GM23338 (cell line): Measurements from ENCODE around the gene PRDM11. TPM values are rescaled to one million over a fixed set of nuclear protein-coding genes. Genes with fewer than 3 reads are reported as not detected.

ENCODE experiments used
- ATAC-seq: fragments of 200-7000 bp; cut with Tn5 transposase; 3 replicates; pipeline ENCODE4 v1.9.1; 2020
- DNase-seq: peaks from one replicate; pipeline ENCODE4 v3.0.0-alpha.2; 2015; ENCODE audit warnings: low spot score
- H2AFZ ChIP-seq: fragments of 200-600 bp; sonication (generic); 2 replicates; pipeline ENCODE4 v1.8.0; 2016; ENCODE audit warnings: antibody characterized with exemption, mild to moderate bottlenecking, moderate library complexity
- H3F3A ChIP-seq: fragments of 200-600 bp; sonication (generic); replicated peaks from 2 replicates; pipeline ENCODE4 v1.8.0; 2017; ENCODE audit warnings: antibody characterized with exemption, mixed run types, low read depth
- H3K27ac ChIP-seq: fragments of 200-600 bp; sonication (generic); 2 replicates; pipeline ENCODE4 v1.6.1; 2016; ENCODE audit warnings: low read depth
- H3K27me3 ChIP-seq: fragments of 200-600 bp; sonication (generic); 2 replicates; pipeline ENCODE4 v1.8.0; 2016; ENCODE audit warnings: mild to moderate bottlenecking, mixed run types, moderate library complexity; ENCODE audit not compliant: insufficient read depth
- H3K36me3 ChIP-seq: fragments of 200-600 bp; sonication (generic); 2 replicates; pipeline ENCODE4 v1.8.0; 2016; ENCODE audit warnings: mild to moderate bottlenecking; ENCODE audit not compliant: insufficient read depth
- H3K4me1 ChIP-seq: fragments of 200-600 bp; sonication (generic); 2 replicates; pipeline ENCODE4 v1.8.0; 2016; ENCODE audit warnings: mild to moderate bottlenecking, moderate library complexity; ENCODE audit not compliant: insufficient read depth
- H3K4me2 ChIP-seq: fragments of 200-600 bp; sonication (generic); 2 replicates; pipeline ENCODE4 v1.7.1; 2017; ENCODE audit warnings: mixed run types
- H3K4me3 ChIP-seq: fragments of 200-600 bp; sonication (generic); 2 replicates; pipeline ENCODE4 v1.6.1; 2016; ENCODE audit warnings: mixed run types
- H3K79me2 ChIP-seq: fragments of 200-600 bp; sonication (generic); replicated peaks from 2 replicates; pipeline ENCODE4 v1.8.0; 2017; ENCODE audit warnings: mild to moderate bottlenecking; ENCODE audit not compliant: insufficient read depth
- H3K9me2 ChIP-seq: fragments of 200-600 bp; sonication (generic); 2 replicates; pipeline ENCODE4 v1.8.0; 2017; ENCODE audit not compliant: insufficient read depth
- H4K20me1 ChIP-seq: fragments of 200-600 bp; sonication (generic); replicated peaks from 2 replicates; pipeline ENCODE4 v1.8.0; 2017; ENCODE audit warnings: mild to moderate bottlenecking; ENCODE audit not compliant: insufficient read depth
- H3K27ac Mint-ChIP-seq: 2 replicates; pipeline ENCODE4 v1.8.0; 2020; ENCODE audit warnings: inconsistent platforms, mild to moderate bottlenecking, moderate library complexity, mixed read lengths
- H3K27me3 Mint-ChIP-seq: 3 replicates; pipeline ENCODE4 v1.8.0; 2022; ENCODE audit warnings: low read depth, mild to moderate bottlenecking, moderate library complexity, mixed read lengths, inconsistent platforms; ENCODE audit not compliant: insufficient read depth, poor library complexity
- H3K36me3 Mint-ChIP-seq: 3 replicates; pipeline ENCODE4 v1.8.0; 2021; ENCODE audit warnings: low read depth, mild to moderate bottlenecking, inconsistent platforms, moderate library complexity, mixed read lengths
- H3K4me1 Mint-ChIP-seq: 3 replicates; pipeline ENCODE4 v1.8.0; 2020; ENCODE audit warnings: mild to moderate bottlenecking, inconsistent platforms, mixed read lengths
- H3K4me3 Mint-ChIP-seq: 3 replicates; pipeline ENCODE4 v1.8.0; 2021; ENCODE audit warnings: moderate library complexity, mild to moderate bottlenecking, inconsistent platforms, mixed read lengths
- H3K9me3 Mint-ChIP-seq: 3 replicates; pipeline ENCODE4 v1.8.0; 2020; ENCODE audit warnings: moderate library complexity, mild to moderate bottlenecking, inconsistent platforms, mixed read lengths
- CREB1 ChIP-seq: fragments of 250-450 bp; sonication (Bioruptor Pico); IDR thresholded peaks from 2 replicates; pipeline ENCODE4 v1.5.0; 2020; ENCODE audit warnings: low read depth, mild to moderate bottlenecking, moderate library complexity
- EZH2phosphoT487 ChIP-seq: fragments of 200-600 bp; sonication (generic); IDR thresholded peaks from one replicate; pipeline ENCODE4 v1.8.1; 2018; ENCODE audit warnings: antibody characterized with exemption; ENCODE audit not compliant: unreplicated experiment
- JUNB ChIP-seq: IDR thresholded peaks from one replicate; pipeline ENCODE4 v1.6.1; 2016; ENCODE audit warnings: antibody characterized with exemption; ENCODE audit not compliant: unreplicated experiment
- POLR2AphosphoS5 ChIP-seq: IDR thresholded peaks from 2 replicates; pipeline ENCODE4 v1.6.1; 2016; ENCODE audit warnings: antibody characterized with exemption, low read depth
- STAT1 ChIP-seq: IDR thresholded peaks from one replicate; pipeline ENCODE4 v1.6.1; 2016; ENCODE audit warnings: antibody characterized with exemption; ENCODE audit not compliant: unreplicated experiment
- ZNF331 ChIP-seq: fragments of 250-450 bp; sonication (Bioruptor Pico); IDR thresholded peaks from 2 replicates; pipeline ENCODE4 v1.5.0; 2020; ENCODE audit warnings: low read depth, mild to moderate bottlenecking, moderate library complexity
- polyA plus RNA-seq: library from polyadenylated mRNA; unstranded; fragments of >200 nt; fragmentation: Nextera tagmentation; extraction: Ambion mirVana; gene quantifications from 2 replicates; pipeline ENCODE4 v1.2.1, GENCODE V29; 2016
- total RNA-seq: library from RNA; depleted of rRNA; stranded (reverse); fragments of >200 nt; shearing (Covaris generic); gene quantifications from 2 replicates; pipeline ENCODE4 v1.2.3, GENCODE V29; 2014
- TF ChIP-seq, protein P1 (sequence below): IDR thresholded peaks from one replicate; pipeline ENCODE4 v1.6.1; 2018; ENCODE audit warnings: antibody characterized with exemption; ENCODE audit not compliant: unreplicated experiment
- TF ChIP-seq, protein P2 (sequence below): fragments of 250-450 bp; sonication (Bioruptor Pico); IDR thresholded peaks from 2 replicates; pipeline ENCODE4 v1.5.0; 2020; ENCODE audit warnings: mild to moderate bottlenecking, moderate library complexity

Gene PRDM11
- total and polyA plus RNA-seq, 2 experiments from 2014 or later: 0.97 to 10.4 TPM

DNA sequence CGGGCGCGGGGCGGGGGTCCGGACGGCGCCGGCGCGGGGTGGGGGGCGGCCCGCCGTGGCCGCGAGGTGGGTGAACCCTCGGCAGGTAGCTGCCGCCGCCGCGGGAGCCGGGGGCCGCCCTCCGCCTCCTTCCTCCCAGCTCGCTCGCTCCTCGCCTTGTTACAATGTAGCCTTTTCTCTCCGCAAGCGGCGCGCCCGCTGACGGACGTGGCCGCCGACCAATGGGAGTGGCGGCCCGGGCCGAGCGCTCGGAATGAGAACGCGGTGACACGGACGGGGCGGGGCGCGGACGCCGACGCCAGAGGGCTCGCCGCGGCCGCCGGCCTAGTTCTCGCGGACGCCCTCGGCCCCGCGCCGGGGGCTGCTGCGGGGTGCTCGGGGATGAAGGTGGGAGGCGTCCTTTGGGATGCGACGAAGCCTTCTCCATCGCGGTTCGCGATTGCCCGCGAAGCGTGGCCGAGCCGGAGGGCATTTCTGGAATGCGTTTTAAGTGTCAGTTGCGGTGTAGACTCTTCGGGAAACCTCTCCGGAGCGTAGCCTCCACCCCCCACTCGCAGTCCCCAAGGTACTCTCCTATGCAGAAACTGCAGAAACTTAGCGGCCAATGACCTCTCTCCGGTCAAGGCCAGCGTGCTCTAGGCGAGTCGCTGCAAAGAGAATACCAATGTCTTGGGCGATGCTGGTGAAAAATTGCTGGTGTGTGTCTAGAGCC is 734 bp downstream of the PRDM11 start:
- no peaks in the 10 kb centered on the region for H3K9me2 ChIP-seq
- H3K9me3 Mint-ChIP-seq: peaks cover 4% of the 10 kb centered on the region; the same call in 2 of the 3 replicates
- peak overlapping the region; percentile 83 for H3K27ac Mint-ChIP-seq
- peaks cover 25% of the 10 kb centered on the region for H3K27me3 ChIP-seq
- peak overlapping the region; percentile 91 for H3K4me2 ChIP-seq
- H3F3A ChIP-seq: no peaks in the 10 kb centered on the region
- H3K79me2 ChIP-seq: peaks cover 46% of the 10 kb centered on the region
- H3K4me3 ChIP-seq: peak overlapping the region; percentile 99
- H3K4me1 Mint-ChIP-seq: peaks cover 21% of the 10 kb centered on the region
- 0 out of 2 replicates have a peak, but pooled peaks cover 4% of the 10 kb centered on the region for H4K20me1 ChIP-seq
- peak overlapping the region; percentile 80; the same call in 1 of the 2 replicates for H2AFZ ChIP-seq
- ATAC-seq (peak; percentile 86), DNase-seq (peak; percentile 95)
- peak overlapping the region; percentile 47; the same call in 1 of the 2 replicates for H3K27ac ChIP-seq
- peak overlapping the region; percentile 92 for H3K4me3 Mint-ChIP-seq
- H3K4me1 ChIP-seq: 0 out of 2 replicates have a peak, but pooled peaks cover 9% of the 10 kb centered on the region
- peaks cover 27% of the 10 kb centered on the region for H3K27me3 Mint-ChIP-seq
- peak; percentile 67; the same call in 1 of the 2 replicates for TF ChIP-seq POLR2AphosphoS5
- peak; percentile 88 for TF ChIP-seq CREB1 (CRISPR knock-in tag)
- no peak for TF ChIP-seq JUNB
- H3K36me3 ChIP-seq: no peaks in the 10 kb centered on the region
- peaks cover 9% of the 10 kb centered on the region for H3K36me3 Mint-ChIP-seq

DNA sequence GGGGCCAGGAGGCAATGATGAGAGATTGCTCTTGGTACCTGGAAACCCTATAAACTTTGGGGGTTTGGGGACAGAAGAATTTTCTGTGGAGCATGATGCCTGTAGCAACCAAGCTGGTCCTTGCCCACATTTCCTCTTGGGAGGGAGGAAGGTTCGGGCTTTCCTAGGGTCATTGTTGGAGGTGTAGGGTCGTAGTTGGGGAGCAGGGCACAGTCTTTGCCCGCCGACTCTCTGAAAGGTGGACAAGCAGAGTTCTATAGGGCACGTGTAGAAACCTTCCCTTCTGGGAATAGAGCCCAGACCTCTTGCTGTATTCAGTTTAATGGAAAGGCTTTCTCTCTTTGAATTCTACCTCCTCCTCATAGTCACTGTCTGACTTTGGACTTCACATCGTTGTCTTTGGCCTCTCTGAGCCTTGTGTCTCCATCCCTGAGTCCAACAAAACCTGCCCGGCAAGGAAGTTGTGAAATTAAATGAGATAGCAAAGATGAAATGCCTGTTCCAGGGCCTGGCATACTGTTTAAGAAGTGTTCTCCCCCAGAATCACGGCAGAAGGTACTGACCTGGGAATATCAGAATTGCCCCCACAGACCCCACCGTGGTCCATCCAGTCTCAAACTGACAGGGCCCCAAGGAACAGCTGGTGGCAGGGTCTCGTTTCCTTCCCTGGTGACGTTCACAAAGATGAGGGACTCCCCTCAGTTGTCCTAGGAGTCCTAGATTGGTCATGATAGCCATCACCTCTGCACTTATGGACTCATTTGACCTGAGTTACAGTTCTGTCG is 1.6 kb downstream of the PRDM11 start:
- Mint-ChIP-seq H3K36me3 (peaks cover 9% of the 10 kb centered on the region), H3K4me1 (peaks cover 21% of the 10 kb centered on the region), H3K27ac (peak overlapping the region; percentile 83; the same call in 1 of the 2 replicates), H3K9me3 (peaks cover 4% of the 10 kb centered on the region; the same call in 2 of the 3 replicates), H3K4me3 (peak overlapping the region; percentile 92), H3K27me3 (peaks cover 27% of the 10 kb centered on the region)
- H2AFZ ChIP-seq: 0 out of 2 replicates have a peak overlapping the region, but pooled peaks have one; percentile 80
- H3K27me3 ChIP-seq: peaks cover 21% of the 10 kb centered on the region
- H3K4me2 ChIP-seq: peak overlapping the region; percentile 91
- H3K27ac ChIP-seq: peak overlapping the region; percentile 47; the same call in 1 of the 2 replicates
- peaks cover 55% of the 10 kb centered on the region for H3K79me2 ChIP-seq
- no peaks in the 10 kb centered on the region for H3F3A ChIP-seq
- peak overlapping the region; percentile 99 for H3K4me3 ChIP-seq
- H3K4me1 ChIP-seq: 0 out of 2 replicates have a peak, but pooled peaks cover 9% of the 10 kb centered on the region
- DNase-seq: no peak
- H3K36me3 ChIP-seq: no peaks in the 10 kb centered on the region
- H4K20me1 ChIP-seq: peaks cover 4% of the 10 kb centered on the region; the same call in 1 of the 2 replicates
- no peak for ATAC-seq
- no peaks in the 10 kb centered on the region for H3K9me2 ChIP-seq
- TF ChIP-seq EZH2phosphoT487: no peak
- no peak for TF ChIP-seq JUNB
- TF ChIP-seq CREB1 (CRISPR knock-in tag): no peak
- TF ChIP-seq, protein P1, sequence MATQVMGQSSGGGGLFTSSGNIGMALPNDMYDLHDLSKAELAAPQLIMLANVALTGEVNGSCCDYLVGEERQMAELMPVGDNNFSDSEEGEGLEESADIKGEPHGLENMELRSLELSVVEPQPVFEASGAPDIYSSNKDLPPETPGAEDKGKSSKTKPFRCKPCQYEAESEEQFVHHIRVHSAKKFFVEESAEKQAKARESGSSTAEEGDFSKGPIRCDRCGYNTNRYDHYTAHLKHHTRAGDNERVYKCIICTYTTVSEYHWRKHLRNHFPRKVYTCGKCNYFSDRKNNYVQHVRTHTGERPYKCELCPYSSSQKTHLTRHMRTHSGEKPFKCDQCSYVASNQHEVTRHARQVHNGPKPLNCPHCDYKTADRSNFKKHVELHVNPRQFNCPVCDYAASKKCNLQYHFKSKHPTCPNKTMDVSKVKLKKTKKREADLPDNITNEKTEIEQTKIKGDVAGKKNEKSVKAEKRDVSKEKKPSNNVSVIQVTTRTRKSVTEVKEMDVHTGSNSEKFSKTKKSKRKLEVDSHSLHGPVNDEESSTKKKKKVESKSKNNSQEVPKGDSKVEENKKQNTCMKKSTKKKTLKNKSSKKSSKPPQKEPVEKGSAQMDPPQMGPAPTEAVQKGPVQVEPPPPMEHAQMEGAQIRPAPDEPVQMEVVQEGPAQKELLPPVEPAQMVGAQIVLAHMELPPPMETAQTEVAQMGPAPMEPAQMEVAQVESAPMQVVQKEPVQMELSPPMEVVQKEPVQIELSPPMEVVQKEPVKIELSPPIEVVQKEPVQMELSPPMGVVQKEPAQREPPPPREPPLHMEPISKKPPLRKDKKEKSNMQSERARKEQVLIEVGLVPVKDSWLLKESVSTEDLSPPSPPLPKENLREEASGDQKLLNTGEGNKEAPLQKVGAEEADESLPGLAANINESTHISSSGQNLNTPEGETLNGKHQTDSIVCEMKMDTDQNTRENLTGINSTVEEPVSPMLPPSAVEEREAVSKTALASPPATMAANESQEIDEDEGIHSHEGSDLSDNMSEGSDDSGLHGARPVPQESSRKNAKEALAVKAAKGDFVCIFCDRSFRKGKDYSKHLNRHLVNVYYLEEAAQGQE: no peak
- no peak for TF ChIP-seq STAT1
- no peak for TF ChIP-seq POLR2AphosphoS5
- TF ChIP-seq, protein P2, sequence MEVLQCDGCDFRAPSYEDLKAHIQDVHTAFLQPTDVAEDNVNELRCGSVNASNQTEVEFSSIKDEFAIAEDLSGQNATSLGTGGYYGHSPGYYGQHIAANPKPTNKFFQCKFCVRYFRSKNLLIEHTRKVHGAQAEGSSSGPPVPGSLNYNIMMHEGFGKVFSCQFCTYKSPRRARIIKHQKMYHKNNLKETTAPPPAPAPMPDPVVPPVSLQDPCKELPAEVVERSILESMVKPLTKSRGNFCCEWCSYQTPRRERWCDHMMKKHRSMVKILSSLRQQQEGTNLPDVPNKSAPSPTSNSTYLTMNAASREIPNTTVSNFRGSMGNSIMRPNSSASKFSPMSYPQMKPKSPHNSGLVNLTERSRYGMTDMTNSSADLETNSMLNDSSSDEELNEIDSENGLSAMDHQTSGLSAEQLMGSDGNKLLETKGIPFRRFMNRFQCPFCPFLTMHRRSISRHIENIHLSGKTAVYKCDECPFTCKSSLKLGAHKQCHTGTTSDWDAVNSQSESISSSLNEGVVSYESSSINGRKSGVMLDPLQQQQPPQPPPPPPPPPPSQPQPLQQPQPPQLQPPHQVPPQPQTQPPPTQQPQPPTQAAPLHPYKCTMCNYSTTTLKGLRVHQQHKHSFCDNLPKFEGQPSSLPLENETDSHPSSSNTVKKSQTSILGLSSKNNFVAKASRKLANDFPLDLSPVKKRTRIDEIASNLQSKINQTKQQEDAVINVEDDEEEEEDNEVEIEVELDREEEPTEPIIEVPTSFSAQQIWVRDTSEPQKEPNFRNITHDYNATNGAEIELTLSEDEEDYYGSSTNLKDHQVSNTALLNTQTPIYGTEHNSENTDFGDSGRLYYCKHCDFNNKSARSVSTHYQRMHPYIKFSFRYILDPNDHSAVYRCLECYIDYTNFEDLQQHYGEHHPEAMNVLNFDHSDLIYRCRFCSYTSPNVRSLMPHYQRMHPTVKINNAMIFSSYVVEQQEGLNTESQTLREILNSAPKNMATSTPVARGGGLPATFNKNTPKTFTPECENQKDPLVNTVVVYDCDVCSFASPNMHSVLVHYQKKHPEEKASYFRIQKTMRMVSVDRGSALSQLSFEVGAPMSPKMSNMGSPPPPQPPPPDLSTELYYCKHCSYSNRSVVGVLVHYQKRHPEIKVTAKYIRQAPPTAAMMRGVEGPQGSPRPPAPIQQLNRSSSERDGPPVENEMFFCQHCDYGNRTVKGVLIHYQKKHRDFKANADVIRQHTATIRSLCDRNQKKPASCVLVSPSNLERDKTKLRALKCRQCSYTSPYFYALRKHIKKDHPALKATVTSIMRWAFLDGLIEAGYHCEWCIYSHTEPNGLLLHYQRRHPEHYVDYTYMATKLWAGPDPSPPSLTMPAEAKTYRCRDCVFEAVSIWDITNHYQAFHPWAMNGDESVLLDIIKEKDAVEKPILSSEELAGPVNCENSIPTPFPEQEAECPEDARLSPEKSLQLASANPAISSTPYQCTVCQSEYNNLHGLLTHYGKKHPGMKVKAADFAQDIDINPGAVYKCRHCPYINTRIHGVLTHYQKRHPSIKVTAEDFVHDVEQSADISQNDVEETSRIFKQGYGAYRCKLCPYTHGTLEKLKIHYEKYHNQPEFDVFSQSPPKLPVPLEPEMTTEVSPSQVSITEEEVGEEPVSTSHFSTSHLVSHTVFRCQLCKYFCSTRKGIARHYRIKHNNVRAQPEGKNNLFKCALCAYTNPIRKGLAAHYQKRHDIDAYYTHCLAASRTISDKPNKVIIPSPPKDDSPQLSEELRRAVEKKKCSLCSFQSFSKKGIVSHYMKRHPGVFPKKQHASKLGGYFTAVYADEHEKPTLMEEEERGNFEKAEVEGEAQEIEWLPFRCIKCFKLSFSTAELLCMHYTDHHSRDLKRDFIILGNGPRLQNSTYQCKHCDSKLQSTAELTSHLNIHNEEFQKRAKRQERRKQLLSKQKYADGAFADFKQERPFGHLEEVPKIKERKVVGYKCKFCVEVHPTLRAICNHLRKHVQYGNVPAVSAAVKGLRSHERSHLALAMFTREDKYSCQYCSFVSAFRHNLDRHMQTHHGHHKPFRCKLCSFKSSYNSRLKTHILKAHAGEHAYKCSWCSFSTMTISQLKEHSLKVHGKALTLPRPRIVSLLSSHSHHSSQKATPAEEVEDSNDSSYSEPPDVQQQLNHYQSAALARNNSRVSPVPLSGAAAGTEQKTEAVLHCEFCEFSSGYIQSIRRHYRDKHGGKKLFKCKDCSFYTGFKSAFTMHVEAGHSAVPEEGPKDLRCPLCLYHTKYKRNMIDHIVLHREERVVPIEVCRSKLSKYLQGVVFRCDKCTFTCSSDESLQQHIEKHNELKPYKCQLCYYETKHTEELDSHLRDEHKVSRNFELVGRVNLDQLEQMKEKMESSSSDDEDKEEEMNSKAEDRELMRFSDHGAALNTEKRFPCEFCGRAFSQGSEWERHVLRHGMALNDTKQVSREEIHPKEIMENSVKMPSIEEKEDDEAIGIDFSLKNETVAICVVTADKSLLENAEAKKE (CRISPR knock-in tag): no peak
- no peak for TF ChIP-seq ZNF331 (CRISPR knock-in tag)
